Parathyroid adenoma (tissue), 2 donors: ENCODE data around the gene RBM5.

Experiments
- H2AFZ ChIP-seq: fragments of 300-600 bp; sonication (generic); one replicate; pipeline ENCODE4 v1.7.0; 2017; ENCODE audit warnings: antibody characterized with exemption, mild to moderate bottlenecking
- H3K27ac ChIP-seq: fragments of 300-600 bp; sonication (generic); one replicate; pipeline ENCODE4 v1.7.0; 2017
- H3K27me3 ChIP-seq: fragments of 300-600 bp; sonication (generic); one replicate; pipeline ENCODE4 v1.7.0; 2017; ENCODE audit warnings: low read length; ENCODE audit not compliant: control insufficient read depth, insufficient read depth
- H3K36me3 ChIP-seq: fragments of 300-600 bp; sonication (generic); one replicate; pipeline ENCODE4 v1.7.0; 2017; ENCODE audit warnings: low read length; ENCODE audit not compliant: control insufficient read depth, insufficient read depth
- H3K4me1 ChIP-seq: fragments of 300-600 bp; sonication (generic); one replicate; pipeline ENCODE4 v1.7.0; 2017; ENCODE audit warnings: control low read depth
- H3K4me2 ChIP-seq: fragments of 300-600 bp; sonication (generic); one replicate; pipeline ENCODE4 v1.7.0; 2017; ENCODE audit warnings: low read length
- H3K4me3 ChIP-seq: fragments of 300-600 bp; sonication (generic); one replicate; pipeline ENCODE4 v1.7.0; 2017; ENCODE audit warnings: low read depth, low read length
- H3K79me2 ChIP-seq: fragments of 300-600 bp; sonication (generic); one replicate; pipeline ENCODE4 v1.7.0; 2017; ENCODE audit warnings: control low read depth
- H3K9ac ChIP-seq: fragments of 300-600 bp; sonication (generic); one replicate; pipeline ENCODE4 v1.7.0; 2017; ENCODE audit warnings: mild to moderate bottlenecking
- H3K9me3 ChIP-seq: fragments of 300-600 bp; sonication (generic); one replicate; pipeline ENCODE4 v1.7.0; 2017; ENCODE audit warnings: low read length; ENCODE audit not compliant: control insufficient read depth
- TF ChIP-seq, protein P1 (sequence below): fragments of 300-600 bp; sonication (generic); IDR thresholded peaks from one replicate; pipeline ENCODE4 v1.7.0; 2017; ENCODE audit warnings: antibody characterized with exemption, mild to moderate bottlenecking
- donor health status: primary hyperparathyroidism.

RBM5 gene

DNA sequence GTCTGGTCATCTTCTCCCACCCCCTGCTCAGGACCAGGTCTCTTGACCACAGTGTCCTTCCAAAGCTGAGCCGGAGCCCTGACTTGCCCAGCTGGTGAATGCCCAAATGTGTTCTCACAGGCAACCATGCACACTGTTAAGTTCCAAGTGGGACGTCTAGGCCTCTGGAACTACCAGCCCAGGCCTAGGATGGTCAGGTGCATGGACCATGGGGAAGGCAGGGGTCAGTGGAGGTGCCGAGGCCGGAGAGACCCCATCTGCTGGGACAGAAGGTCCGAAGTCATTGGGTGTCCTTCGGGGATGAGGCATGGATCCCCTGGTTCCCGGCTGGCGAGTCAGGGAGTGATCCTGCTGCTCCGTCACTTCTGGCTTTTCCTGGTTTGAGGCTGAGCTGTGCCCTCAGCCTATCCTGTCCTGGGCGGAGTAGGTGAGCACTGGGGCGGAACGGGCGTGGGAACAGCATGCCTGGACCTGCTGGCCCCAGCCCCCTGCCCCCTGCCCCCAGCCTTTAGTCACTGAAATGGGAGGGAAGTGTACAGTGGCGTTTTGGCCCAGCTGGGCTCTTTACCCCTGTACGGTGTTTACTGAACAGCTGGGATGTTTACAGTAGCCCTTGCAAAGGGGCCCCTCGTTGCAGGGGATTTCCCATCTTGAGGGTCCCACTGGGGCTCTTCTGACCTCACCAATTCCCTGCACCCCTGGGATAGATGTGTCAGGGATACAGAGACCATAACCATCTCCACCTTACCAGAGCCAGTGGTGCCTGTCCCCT is 78.5 kb downstream of the RBM5 start:
- no peaks in the 10 kb centered on the region for H3K27me3 ChIP-seq
- H3K4me2 ChIP-seq = no peak overlapping the region
- H3K9me3 ChIP-seq = no peaks in the 10 kb centered on the region
- peak overlapping the region; percentile 74 for H3K27ac ChIP-seq
- H3K36me3 ChIP-seq = no peaks in the 10 kb centered on the region
- no peak overlapping the region for H3K4me3 ChIP-seq
- no peak overlapping the region for H3K9ac ChIP-seq
- TF ChIP-seq, protein P1, sequence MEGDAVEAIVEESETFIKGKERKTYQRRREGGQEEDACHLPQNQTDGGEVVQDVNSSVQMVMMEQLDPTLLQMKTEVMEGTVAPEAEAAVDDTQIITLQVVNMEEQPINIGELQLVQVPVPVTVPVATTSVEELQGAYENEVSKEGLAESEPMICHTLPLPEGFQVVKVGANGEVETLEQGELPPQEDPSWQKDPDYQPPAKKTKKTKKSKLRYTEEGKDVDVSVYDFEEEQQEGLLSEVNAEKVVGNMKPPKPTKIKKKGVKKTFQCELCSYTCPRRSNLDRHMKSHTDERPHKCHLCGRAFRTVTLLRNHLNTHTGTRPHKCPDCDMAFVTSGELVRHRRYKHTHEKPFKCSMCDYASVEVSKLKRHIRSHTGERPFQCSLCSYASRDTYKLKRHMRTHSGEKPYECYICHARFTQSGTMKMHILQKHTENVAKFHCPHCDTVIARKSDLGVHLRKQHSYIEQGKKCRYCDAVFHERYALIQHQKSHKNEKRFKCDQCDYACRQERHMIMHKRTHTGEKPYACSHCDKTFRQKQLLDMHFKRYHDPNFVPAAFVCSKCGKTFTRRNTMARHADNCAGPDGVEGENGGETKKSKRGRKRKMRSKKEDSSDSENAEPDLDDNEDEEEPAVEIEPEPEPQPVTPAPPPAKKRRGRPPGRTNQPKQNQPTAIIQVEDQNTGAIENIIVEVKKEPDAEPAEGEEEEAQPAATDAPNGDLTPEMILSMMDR = no peak
- H3K79me2 ChIP-seq = no peaks in the 10 kb centered on the region
- no peak overlapping the region for H2AFZ ChIP-seq
- peaks cover 5% of the 10 kb centered on the region for H3K4me1 ChIP-seq

GRCh38 chr3:50167841-50168209 is 79.1 kb downstream of the RBM5 start:
- H3K4me2 ChIP-seq = no peak overlapping the region
- no peak overlapping the region for H2AFZ ChIP-seq
- H3K9ac ChIP-seq = no peak overlapping the region
- no peak overlapping the region for H3K4me3 ChIP-seq
- H3K4me1 ChIP-seq = peaks cover 10% of the 10 kb centered on the region
- H3K79me2 ChIP-seq = no peaks in the 10 kb centered on the region
- H3K9me3 ChIP-seq = no peaks in the 10 kb centered on the region
- no peaks in the 10 kb centered on the region for H3K36me3 ChIP-seq
- TF ChIP-seq, protein P1 = no peak
- peak overlapping the region; percentile 74 for H3K27ac ChIP-seq
- H3K27me3 ChIP-seq = no peaks in the 10 kb centered on the region

DNA sequence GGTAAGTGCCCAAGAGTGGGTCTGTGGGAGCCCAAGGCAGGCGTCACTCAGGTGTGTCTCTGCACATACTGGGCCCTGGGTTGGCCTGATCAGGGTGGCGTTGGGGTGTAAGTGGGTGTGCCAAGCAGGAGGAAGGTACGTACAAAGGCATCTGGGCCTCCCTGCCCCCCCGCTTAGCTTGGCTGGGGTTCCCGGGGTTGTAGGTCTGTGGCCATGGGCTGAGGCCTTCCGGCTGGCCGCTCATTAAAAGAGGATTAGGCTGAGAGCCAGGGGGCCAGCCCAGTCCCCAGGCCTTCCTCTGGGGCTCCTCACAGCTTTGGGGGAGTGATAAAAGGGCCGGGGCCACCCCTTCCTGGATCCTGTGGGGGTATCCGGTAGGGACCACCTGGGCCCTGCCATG is 79.7 kb downstream of the RBM5 start:
- no peak overlapping the region for H3K4me2 ChIP-seq
- peak overlapping the region; percentile 74 for H3K27ac ChIP-seq
- H3K79me2 ChIP-seq = no peaks in the 10 kb centered on the region
- TF ChIP-seq, protein P1 = no peak
- no peaks in the 10 kb centered on the region for H3K9me3 ChIP-seq
- no peaks in the 10 kb centered on the region for H3K27me3 ChIP-seq
- no peak overlapping the region for H3K4me3 ChIP-seq
- no peaks in the 10 kb centered on the region for H3K36me3 ChIP-seq
- no peak overlapping the region for H2AFZ ChIP-seq
- H3K4me1 ChIP-seq = peaks cover 10% of the 10 kb centered on the region
- H3K9ac ChIP-seq = no peak overlapping the region
